HTERT RPE-1 (cell line): ENCODE results near the gene NTRK2.

Experiments used
- in situ Hi-C: fragments of 300-500 bp; cut with MboI; formaldehyde crosslinking; loops from 4 replicates; pipeline ENCODE4 v1.14.3; 2020; ENCODE audit warnings: low sequenced_read_pairs

Gene NTRK2

GRCh38 chr9:84778570-84778969, 109.0 kb downstream of the NTRK2 start:
- in situ Hi-C loops = no loop called here

- in situ Hi-C loops = no loop called here
Measured at GRCh38 chr9:84779883-84780282, 110.4 kb downstream of the NTRK2 start.

- in situ Hi-C loops = no loop called here
Measured at GRCh38 chr9:84780385-84780784, 110.9 kb downstream of the NTRK2 start.

- in situ Hi-C loops = no loop called here
Measured at GRCh38 chr9:84781458-84781857, 111.9 kb downstream of the NTRK2 start.

- in situ Hi-C loops = no loop called here
Measured at GRCh38 chr9:84781931-84782866, 112.7 kb downstream of the NTRK2 start.

- in situ Hi-C loops = no loop called here
Measured at GRCh38 chr9:84785792-84786547, 116.4 kb downstream of the NTRK2 start.

- in situ Hi-C loops = no loop called here
Measured at GRCh38 chr9:84788803-84789462, 119.4 kb downstream of the NTRK2 start.

GRCh38 chr9:84789463-84789830, 119.9 kb downstream of the NTRK2 start:
- in situ Hi-C loops = no loop called here

- in situ Hi-C loops = no loop called here
Measured at GRCh38 chr9:84791643-84792042, 122.1 kb downstream of the NTRK2 start.

GRCh38 chr9:84793251-84793650, 123.7 kb downstream of the NTRK2 start:
- in situ Hi-C loops = no loop called here

- in situ Hi-C loops = no loop called here
Measured at GRCh38 chr9:84794981-84795637, 125.6 kb downstream of the NTRK2 start.

- in situ Hi-C loops = no loop called here
Measured at GRCh38 chr9:84796404-84796803, 126.9 kb downstream of the NTRK2 start.

GRCh38 chr9:84799251-84799650, 129.7 kb downstream of the NTRK2 start:
- in situ Hi-C loops = no loop called here

- in situ Hi-C loops = no loop called here
Measured at GRCh38 chr9:84804951-84805694, 135.6 kb downstream of the NTRK2 start.

- in situ Hi-C loops = no loop called here
Measured at GRCh38 chr9:84807431-84807830, 137.9 kb downstream of the NTRK2 start.

- in situ Hi-C loops = no loop called here
Measured at GRCh38 chr9:84807870-84808390, 138.4 kb downstream of the NTRK2 start.

GRCh38 chr9:84808416-84808815, 138.9 kb downstream of the NTRK2 start:
- in situ Hi-C loops = no loop called here

GRCh38 chr9:84811072-84811750, 141.7 kb downstream of the NTRK2 start:
- in situ Hi-C loops = no loop called here

- in situ Hi-C loops = no loop called here
Measured at GRCh38 chr9:84811751-84812074, 142.2 kb downstream of the NTRK2 start.

- in situ Hi-C loops = no loop called here
Measured at GRCh38 chr9:84812355-84812754, 142.8 kb downstream of the NTRK2 start.
